GM21723 (cell line): ENCODE results near the gene REXO1.

ENCODE experiments used
- ATAC-seq: cut with Tn5 transposase; IDR thresholded peaks from one replicate; pipeline ENCODE4 v1.9.1; 2021; ENCODE audit warnings: mild to moderate bottlenecking, moderate library complexity; ENCODE audit not compliant: unreplicated experiment

Gene REXO1

GRCh38 chr19:1860821-1861598 lies 12.7 kb upstream of the REXO1 start:
- ATAC-seq = no peak

GRCh38 chr19:1860042-1860775 lies 11.9 kb upstream of the REXO1 start:
- no peak for ATAC-seq

- ATAC-seq = no peak
These were observed 11.1 kb upstream of the REXO1 start for GRCh38 chr19:1859331-1859781.

GRCh38 chr19:1858412-1859081 lies 10.3 kb upstream of the REXO1 start:
- no peak for ATAC-seq

DNA sequence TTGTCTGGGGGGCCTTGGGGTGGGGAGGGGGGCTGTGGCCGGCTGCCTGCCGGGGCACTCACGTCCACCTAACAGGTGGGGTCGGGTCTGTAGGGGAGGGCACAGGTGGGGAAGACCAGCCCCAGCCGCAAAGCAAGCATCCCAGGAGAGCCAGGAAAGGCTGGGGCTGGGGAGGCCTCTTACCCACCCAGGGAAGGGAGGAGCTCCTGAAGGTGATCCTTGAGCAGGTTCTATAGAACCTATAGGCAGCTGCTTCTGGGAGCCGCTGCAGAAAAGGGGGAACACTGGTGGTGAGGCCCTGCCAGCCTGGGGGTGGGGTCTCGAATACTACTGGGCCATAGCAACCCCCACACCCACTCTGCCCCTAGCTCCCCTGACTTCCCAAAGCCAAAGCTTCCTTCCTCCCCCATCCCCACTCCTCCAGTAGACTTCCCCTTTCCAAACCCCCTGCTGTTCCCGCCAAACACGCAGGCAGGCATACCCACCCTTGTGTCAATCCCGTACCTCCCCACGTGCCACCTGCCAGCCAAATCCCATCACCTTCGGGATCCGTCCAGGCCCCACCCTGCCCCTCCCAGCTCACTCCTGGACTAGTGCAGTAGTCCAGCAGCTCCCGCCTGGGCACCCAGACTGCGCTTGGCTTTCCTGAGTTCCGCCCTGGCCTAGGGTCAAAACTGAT lies 9.5 kb upstream of the REXO1 start:
- ATAC-seq = no peak

DNA sequence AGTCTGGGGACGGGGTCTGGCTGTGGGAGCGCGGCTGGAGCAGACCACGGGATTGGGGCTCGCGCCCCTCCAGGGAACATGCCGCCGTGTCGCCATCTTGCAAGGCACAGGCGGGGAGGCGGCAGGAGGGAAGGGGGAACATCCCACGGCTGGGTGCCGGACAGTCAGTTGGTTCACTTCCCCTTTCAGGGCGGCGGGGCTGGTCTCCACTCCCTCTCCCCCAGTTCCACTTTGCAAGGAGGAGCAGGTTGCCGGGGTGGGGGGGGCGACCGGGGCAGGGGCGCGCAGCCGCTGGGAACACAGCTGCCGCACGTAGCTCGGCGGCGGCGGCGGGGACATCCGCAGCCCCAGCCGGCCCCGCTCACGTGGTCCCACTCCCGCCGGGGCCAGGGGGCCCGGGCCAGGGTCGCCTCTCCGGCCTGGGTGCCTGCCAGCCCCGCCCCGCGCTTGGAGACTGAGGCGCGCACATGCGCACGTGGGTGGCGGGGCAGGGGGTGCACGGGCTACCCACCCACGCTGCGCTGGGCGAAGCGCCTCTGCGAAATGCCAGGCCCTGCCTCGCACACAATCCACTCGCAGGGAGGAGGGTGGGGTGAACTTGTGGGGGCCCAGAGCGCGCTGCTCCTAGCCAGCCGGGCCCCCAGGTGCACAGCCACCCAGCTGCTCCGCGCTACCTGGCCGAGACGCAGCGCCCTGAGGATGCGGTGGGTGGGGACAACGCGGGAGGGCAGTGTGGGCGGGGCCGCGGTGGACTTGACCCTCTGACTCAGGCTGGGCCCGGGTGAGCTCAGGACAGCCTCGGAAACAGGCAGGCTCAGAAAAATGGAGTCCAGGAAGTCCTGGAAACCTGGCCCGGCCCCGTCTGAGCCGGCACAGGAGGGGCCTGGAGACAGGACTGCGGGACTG lies 8.7 kb upstream of the REXO1 start:
- no peak for ATAC-seq

DNA sequence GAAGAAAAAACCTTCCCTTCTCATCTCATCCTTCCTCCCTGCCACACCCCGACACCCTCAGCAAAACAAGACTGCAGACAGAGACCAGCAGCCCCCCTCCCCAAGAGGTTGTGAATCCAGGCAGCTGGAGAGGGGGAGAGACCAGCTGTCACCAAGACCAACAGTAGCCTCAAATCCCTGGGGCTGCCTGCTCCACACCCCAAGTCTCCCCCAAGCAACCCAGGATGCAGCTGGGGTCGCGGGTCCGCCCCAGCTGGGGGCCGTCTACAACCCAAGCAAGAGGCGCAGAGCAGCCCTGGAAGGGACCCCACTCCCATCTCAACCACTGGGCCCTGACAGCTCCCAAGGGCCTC lies 8.0 kb upstream of the REXO1 start:
- ATAC-seq = no peak

- no peak for ATAC-seq
These were observed 7.6 kb upstream of the REXO1 start for GRCh38 chr19:1855828-1856255.

GRCh38 chr19:1855040-1855827 lies 7.0 kb upstream of the REXO1 start:
- peak; percentile 50 for ATAC-seq

- no peak for ATAC-seq
These were observed 6.3 kb upstream of the REXO1 start for GRCh38 chr19:1854542-1855039.

DNA sequence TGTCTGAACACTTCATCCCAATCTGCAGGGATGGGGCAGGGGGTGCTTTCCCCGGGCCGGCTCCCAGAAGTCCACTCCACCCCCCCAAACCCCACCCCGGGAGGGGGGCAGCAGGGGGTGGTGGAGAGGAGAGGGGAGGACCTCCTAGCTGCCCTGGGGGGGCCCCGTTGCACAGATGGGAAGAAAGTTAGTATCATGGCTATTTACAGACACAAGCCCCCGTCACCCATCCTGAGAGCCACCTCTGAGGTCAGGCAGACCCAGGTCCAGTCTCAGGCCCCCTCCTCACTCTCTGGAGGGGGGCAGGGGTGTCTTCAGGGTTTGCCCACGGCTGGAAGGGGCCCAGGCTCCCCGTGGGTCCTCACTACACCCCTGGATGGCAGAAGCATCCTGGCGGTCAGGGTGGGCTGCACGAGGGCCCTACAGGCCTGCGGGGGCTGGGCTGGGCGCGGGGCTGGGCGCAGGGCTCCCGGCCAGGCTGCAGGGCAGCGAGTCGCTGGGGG lies 5.8 kb upstream of the REXO1 start:
- ATAC-seq = no peak

DNA sequence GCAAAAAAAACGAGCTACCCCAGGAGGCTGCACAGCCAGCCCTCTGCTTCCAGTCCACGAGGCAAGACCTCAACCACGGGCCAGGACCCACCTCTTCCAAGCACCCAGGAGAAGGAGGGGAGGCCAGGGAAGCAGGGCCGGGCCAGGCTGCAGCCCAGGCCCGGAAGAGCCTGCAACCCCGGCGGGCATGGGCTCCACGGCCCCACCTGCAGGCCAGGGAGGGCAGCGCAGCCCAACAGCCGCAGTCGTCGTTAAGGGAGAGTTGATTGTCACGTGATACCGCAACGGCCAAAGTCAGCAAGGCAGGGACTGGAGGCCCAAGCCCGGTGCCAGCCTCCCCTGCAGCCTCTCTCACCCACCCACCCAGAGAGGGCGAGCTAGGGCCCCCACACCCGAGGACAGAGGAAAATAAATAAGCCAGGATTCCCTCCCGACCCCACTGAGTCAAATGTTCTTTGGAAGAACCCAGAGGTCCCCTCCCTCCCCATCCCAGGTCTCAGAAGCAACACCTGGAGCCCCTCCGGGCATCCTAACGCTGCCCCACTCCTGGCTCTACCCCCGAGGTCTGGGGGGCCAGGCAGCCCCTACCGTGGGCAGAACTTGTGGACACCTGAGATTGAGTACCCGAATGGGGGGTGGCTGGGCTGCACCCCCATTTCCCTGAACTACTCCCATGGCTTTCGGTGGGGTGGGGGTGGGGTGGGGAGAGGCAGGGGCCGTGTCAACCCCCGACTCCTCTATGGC lies 5.2 kb upstream of the REXO1 start:
- no peak for ATAC-seq

- ATAC-seq = no peak
These were observed 4.4 kb upstream of the REXO1 start for GRCh38 chr19:1852581-1853128.

GRCh38 chr19:1851654-1852580 lies 3.6 kb upstream of the REXO1 start:
- no peak for ATAC-seq

DNA sequence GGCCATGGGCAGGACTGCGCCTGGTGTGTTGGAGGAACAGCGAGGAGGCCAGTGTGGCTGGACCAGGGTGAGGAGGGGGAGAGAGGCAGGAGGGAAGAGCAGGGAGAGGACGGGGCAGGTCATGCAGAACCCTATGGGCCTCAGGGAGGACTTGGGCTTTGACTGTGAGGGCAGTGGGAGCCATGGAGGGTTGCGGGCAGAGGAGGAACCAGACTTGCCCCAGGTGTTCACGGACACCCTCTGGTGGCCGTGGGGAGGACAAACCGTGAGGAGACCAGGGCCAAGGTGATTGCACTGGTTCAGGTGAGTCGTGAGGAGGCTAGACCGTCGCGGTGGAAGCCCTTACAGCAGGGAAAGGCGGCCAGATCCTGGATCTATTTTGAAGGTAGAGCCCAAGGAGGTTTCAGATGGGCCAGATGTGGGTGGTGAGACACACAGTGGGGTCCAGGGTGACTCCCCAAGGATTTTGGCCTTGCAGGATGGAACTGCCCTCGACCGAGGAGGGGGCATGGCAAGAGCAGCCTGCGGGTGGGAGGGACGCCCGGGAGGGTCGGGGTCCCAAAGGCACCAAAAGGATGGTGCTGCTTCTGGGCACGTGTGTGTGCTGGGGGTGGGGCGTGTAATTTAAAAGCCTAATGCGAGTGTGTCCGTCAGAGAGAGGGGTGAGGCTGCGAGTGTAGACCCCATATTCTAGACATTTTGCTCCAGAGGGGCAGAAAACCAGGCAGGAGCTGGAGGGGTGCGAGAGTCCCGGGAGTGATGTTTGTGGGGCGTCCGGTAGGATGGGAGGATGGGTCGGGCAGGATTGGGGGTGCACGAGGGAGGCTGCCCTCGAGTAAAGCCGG lies 2.7 kb upstream of the REXO1 start:
- ATAC-seq = no peak

GRCh38 chr19:1849886-1850398 lies 1.7 kb upstream of the REXO1 start:
- no peak for ATAC-seq
